ENCODE data around the gene CLMP.
"Not testable (repeated sequence)": the region's sequence is repeated elsewhere in the genome, so short reads cannot be mapped to it uniquely, and the experiment has no call there.

Gene CLMP

DNA sequence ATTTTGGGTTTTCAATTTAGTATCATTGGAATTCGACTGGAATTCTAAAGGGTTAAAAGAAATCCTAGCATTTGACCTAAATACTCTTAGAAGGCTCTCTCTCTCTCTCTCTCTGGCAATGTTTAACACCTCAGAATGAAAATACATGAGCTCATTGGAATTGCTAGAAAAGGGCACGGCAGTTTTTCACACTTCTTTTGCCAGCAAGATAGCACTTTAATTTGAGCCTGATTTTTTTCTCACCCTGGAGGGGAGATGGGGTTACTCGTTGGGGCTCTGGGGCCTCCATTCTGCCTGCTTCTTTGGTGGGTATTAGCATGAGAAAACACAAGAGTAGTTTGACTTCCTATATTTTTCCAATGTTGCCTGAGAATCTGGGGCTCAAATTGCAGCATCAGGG, 22.8 kb upstream of the CLMP start:
- DNase-seq, result no peak

GRCh38 chr11:123216249-123216648, 21.2 kb upstream of the CLMP start:
- DNase-seq, result no peak

- no peak for DNase-seq
Measured at GRCh38 chr11:123214940-123215339, 19.9 kb upstream of the CLMP start.

- no peak for DNase-seq
Measured at GRCh38 chr11:123214396-123214795, 19.3 kb upstream of the CLMP start.

DNA sequence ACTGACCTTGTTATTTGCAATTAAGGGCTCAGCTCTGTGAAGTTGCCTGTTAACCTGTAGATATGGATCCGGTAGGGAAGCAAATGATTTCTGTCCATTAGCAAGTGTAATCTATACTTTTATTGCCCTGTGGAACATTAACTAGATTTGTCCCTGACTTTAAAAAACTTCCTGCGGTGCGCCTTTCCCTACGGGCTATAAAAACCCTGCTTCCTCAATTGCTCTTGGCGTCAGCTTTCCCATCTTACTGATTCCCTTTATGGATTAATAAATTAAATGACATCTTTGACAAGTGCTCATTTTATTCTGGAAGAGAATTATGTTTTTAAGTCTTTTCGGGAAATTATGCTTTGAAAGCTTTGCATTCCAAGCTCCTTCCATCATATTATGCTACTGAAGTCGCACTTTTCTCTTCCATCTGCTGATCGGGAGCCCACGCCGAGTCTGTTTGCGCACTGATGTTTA, 18.3 kb upstream of the CLMP start:
- DNase-seq, result no peak

DNA sequence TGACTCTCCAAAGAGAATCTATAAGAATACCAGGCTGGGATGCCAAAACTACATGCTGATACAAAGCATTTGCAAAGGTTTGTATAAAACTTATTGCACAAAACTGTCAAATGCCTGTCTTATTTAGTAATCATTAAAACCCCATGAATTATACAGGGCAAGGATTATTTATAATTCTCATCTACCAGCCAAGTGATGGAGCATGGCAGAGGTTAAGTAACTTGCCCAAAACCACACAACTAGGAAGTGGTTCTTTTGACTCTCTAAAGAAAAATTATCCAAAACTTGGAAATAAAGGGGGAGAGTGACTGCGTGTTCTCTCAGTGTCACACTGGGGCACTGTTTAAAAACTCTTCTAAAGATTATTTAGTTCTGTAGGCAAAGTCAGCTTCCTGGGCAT, 17.4 kb upstream of the CLMP start:
- no peak for DNase-seq

- no peak for DNase-seq
Measured at GRCh38 chr11:123211981-123212380, 16.9 kb upstream of the CLMP start.

DNA sequence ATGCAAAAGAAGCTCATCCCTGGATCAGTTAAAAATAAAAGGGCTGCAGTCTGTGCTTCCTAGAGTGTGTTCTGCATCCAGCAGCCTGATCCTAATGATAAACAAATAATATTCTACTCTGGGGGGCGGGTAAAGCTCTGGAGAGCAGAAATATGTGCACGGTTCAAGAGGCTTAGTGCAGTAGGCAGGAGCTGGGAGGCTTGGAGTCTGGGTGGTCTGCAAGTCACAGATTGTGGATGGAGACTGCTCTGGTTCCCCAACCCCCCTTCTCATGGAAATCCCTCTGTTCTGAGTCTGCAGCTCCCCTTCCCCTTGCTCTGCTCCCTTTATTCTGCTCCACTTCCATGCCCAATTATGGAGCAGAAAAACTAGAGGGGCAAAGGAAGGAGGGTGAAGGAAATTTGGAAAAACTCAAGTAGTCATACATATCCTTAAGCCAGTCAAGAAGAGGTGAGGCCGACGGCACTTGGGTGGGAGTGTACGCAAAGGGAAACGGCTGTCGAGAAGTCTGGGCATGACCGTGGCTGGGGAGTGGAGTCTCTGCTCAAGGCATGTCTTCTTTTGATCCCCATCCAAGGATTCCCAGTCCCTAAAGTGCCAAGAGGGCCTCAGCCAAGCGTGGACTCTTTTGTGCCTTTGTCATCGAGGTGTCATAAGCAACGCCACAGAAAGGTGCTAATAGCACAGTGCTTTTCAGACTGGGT, 16.3 kb upstream of the CLMP start:
- no peak for DNase-seq

DNA sequence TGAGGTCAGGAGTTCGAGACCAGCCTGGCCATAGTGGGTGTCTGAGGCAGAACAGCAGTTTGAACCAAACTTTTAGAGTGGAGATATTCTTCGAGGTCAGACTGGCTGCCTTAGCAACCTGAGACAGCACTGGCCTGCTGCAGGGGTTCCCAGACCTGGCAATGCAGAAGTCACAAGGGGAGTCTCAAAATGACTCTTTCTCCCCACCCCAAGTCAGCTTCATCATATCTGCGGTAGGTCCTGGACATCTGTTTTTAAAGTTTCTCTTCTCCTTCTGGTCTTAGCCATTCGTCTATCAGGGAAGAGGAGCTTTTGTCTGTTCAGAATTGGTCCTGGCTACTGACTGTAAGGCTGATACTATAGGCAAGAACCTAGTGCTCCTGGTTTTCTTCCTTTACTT, 14.5 kb upstream of the CLMP start:
- no peak for DNase-seq

DNA sequence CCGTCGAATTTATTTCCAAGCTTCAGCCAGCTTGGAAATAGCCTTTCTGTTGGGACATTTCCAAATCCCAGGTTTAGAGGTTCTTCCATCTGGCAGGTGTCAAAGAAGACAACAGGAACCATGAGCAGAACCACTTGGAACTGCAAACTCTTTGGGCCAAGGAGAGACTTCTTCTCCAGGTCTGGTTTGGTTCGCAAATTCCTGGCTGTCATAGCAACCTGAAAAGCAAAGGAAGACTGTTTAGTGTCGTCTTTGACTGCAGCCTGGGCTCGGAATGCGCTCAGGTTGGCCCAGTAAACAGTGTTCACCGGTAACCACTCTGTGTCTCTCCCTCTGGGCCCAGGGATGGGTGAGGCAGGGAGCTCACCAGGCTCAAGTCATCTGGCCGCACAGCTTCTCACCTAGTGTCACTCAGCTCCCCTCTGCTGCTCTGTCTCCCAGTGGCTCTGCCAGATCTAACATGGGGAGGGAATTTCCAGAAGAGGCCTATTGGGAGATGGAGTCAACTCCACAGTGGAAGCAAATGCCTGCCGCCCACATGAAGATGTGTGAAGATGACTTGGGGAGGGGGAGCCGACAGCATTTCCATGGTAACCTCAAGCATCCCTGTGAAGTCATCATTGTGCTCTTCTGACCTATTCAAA, 11.9 kb upstream of the CLMP start:
- DNase-seq, result no peak

GRCh38 chr11:123206055-123206454, 11.0 kb upstream of the CLMP start:
- DNase-seq, result not testable (repeated sequence)

DNA sequence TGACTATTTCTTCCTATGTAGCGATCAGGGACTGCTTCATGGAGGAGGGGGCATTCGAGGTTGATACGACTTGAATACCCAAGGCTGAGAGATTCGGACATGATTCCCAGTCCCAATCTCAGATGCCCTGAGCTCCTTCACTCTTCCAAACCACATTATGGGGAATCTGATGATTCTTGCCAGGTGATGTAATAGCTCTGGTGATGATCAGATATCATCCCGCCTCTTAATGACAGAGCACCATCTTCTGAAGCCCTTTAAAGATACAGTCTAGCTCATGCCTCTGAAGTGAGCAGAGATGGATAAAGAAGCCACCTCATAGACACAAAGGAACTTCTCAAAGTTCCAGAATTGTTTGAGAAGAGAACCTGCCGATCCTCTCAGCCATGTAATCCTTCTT, 8.9 kb upstream of the CLMP start:
- no peak for DNase-seq

DNA sequence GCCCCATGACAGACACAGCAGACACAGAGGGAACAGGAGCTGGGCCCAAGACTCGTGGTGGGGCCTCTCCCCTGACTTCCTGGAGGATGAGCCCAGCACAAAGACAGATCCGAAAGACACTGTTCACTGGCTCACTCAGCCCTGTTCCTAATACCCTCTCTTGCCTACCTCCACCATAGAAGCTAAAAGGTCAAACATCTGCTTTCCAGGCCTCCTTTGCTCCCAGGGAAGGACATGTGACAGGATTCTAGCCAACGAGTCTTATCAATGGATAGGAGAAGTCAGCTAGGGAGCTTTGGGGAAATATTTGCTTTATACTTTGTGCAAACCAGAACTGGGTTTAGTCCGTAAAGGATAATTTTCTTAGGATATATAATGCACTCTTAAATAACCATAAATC, 8.4 kb upstream of the CLMP start:
- no peak for DNase-seq

DNA sequence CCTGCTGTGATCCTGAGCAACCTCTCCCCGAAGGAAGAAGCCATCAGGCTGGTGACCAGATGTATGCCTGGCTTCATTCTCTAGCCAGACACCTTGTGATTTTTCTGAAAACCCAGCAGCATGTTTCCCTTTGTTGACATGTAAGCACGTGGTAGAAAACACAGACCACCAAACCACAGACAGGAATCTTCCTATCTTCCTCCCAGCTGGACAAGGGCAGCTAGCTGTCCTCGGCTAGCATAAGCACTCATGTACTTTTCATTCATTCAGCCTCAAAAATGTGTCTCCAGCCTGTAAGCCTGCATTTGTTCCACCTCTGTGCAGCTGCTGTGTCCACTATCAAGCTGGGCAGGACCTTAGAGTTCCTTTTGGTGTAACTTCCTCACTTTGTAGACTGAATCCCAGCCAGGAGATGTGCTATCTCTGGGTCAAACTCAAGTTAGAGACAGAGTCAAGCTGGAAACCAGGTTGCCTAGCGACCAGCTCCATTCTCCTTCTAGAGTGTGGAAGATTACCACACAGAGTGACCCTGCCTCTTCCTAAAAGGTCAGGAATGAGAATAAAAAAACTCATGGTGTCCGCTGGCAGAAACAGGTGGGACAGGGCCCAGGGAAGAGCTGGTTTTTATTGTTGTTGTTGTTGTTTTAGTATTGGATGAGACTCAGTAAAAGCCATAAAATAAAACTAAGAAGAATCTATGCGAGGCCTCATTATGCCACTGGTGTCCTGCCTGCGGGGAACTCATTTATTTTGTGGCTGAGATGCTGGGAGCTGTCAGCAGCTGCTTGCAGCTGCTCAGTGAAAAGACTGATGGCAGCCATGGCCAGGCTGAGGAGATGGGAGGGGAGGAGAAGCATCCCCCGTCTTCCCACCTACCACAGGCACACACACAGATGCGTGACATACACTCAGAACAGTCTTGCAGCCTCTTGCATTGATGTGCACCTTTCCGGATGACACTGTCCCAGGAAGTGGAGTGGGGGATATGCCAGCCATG, 7.4 kb upstream of the CLMP start:
- DNase-seq, result no peak

GRCh38 chr11:123200264-123200663, 5.2 kb upstream of the CLMP start:
- DNase-seq, result no peak

GRCh38 chr11:123197711-123198110, 2.7 kb upstream of the CLMP start:
- DNase-seq, result no peak

DNA sequence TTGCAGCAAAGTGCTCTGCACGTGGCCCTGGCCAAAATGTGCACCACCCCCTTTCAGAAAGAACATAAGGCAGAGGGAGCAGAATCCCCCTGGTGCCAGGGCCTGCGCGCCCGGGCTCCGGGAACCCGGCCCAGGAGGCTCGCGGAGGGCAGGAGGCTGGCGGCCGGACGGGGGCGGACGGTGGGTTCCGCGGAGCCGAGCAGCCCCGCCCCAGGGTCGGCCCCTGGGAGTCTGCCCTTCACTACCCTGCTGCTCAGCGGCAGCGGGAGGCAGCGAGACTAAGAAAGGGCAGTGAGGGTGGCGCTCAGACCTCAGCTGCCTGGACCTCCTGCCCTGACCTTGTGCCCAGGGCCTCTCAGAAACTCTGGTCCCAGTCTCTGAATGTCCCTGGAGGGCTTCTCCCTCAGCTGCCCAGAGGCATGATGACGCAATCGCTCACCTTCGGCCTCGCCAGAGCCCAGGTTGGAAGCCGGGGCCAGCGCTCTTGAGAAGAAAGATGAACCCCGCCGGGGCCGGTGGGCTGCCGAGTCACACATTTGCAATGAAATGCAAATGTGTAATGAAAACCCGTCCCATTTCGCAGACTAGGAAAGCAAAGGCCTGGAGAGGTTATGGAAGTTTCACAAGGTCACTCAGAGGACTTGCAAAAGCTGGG, 1.1 kb upstream of the CLMP start:
- no peak for DNase-seq

GRCh38 chr11:123194337-123195187, 486 bp downstream of the CLMP start:
- DNase-seq, result no peak

GRCh38 chr11:123193742-123194141, 1.3 kb downstream of the CLMP start:
- DNase-seq, result no peak

GRCh38 chr11:123191939-123192338, 3.1 kb downstream of the CLMP start:
- no peak for DNase-seq

DNA sequence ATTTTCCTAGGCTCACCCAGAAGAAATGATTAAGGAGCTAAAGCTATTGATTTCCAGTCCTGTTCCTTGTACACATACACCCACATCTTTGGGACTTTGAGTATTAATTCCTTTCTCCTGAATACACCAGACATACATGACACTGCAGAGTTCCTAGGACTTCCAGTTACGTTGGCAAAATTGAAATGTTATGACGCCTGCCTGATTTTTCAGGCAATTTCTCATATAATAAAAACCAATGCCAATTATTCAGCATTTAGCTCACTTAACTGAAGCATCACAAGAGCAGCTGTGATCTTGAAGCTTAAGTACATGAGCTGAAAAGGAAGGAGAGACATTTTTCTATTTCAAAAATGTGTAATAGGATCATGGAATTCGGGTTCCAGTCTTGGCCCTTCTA, 4.5 kb downstream of the CLMP start:
- no peak for DNase-seq

Data from CD4-positive, alpha-beta T cell treated with Interleukin-6 for 4 hours (primary cell).